Measurements from ENCODE around the gene ZNF566. TPM values are rescaled to one million over a fixed set of nuclear protein-coding genes. Genes with fewer than 3 reads are reported as not detected.

Gene ZNF566
- total RNA-seq, 1 donor from 2014 or later: 29.5 TPM

DNA sequence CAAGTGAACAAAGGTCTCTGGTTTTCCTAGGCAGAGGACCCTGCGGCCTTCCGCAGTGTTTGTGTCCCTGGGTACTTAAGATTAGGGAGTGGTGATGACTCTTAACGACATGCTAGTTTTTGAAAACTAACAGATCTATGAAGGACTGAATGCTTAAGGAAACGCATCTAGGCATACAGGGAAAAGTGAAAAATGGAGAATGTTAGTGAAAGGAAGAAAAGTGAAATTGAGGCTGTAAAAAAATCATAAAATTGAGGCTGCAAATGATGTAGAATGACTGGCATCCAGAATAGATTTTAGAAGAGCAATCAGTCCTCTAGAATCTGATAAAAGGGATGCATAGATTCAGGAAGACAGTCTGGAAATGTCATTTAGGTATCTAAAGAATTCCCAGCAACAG lies 35.3 kb upstream of the ZNF566 start:
- peaks cover 3% of the 10 kb centered on the region for H3K27me3 Mint-ChIP-seq (ENCODE audit: insufficient read depth, low read depth)
- Histone ChIP-seq H2AFZ (replicated peaks) (no peak overlapping the region), H3F3A (ENCODE audit: low read depth) (no peaks in the 10 kb centered on the region), H3K27me3 (no peaks in the 10 kb centered on the region), H3K79me2 (ENCODE audit: low read depth) (peaks cover 91% of the 10 kb centered on the region), H3K9ac (no peak overlapping the region), H3K4me2 (no peak overlapping the region), H3K4me3 (peak overlapping the region; percentile 4), H3K36me3 (peaks cover 36% of the 10 kb centered on the region), H3K4me1 (peaks cover 7% of the 10 kb centered on the region), H3K9me3 (ENCODE audit: low read depth) (peaks cover 22% of the 10 kb centered on the region), H4K20me1 (ENCODE audit: low read depth) (no peaks in the 10 kb centered on the region), H3K27ac (no peak overlapping the region)
- H3K9me3 Mint-ChIP-seq: peaks cover 73% of the 10 kb centered on the region
- H3K36me3 Mint-ChIP-seq: peaks cover 68% of the 10 kb centered on the region
- DNase-seq (ENCODE audit: low spot score): no peak
- no peak overlapping the region for H3K27ac Mint-ChIP-seq
- H3K4me3 Mint-ChIP-seq: no peak overlapping the region
- no peak for TF ChIP-seq EZH2phosphoT487 (IDR thresholded peaks at IDR 0.05)
- TF ChIP-seq, protein P1, sequence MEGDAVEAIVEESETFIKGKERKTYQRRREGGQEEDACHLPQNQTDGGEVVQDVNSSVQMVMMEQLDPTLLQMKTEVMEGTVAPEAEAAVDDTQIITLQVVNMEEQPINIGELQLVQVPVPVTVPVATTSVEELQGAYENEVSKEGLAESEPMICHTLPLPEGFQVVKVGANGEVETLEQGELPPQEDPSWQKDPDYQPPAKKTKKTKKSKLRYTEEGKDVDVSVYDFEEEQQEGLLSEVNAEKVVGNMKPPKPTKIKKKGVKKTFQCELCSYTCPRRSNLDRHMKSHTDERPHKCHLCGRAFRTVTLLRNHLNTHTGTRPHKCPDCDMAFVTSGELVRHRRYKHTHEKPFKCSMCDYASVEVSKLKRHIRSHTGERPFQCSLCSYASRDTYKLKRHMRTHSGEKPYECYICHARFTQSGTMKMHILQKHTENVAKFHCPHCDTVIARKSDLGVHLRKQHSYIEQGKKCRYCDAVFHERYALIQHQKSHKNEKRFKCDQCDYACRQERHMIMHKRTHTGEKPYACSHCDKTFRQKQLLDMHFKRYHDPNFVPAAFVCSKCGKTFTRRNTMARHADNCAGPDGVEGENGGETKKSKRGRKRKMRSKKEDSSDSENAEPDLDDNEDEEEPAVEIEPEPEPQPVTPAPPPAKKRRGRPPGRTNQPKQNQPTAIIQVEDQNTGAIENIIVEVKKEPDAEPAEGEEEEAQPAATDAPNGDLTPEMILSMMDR (IDR thresholded peaks at IDR 0.05): no peak
- H3K4me1 Mint-ChIP-seq: peaks cover 10% of the 10 kb centered on the region

DNA sequence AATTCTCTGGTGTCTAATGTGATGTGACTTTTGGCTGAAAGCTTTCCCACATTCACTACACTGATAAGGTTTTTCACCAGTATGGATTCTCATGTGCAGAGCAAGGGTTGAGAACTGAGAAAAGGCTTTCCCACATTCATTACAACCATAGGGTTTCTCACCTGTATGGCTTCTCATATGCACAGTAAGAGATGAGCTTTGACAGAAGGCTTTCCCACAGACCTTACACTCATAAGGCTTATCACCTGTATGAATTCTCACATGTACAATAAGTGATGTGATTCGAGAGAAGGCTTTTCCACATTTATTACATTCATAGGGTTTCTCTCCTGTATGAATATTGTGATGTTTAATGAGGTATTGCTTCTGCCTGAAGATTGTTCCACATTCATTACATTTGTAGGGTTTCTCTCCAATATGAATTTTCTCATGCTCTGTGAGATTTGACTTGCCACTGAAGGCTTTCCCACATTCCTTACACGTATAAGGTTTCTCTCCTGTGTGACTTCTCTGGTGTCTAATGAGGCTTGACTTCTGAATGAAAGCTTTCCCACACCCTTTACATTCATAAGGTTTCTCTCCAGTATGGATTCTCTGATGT lies 24.8 kb upstream of the ZNF566 start:
- Histone ChIP-seq H3K27ac (no peak overlapping the region), H3K4me3 (peak overlapping the region; percentile 16), H3K4me2 (no peak overlapping the region), H3K27me3 (no peaks in the 10 kb centered on the region), H2AFZ (replicated peaks) (no peak overlapping the region), H3K79me2 (ENCODE audit: low read depth) (peaks cover 49% of the 10 kb centered on the region), H3K9me3 (ENCODE audit: low read depth) (peaks cover 85% of the 10 kb centered on the region), H3K4me1 (no peaks in the 10 kb centered on the region), H3F3A (ENCODE audit: low read depth) (peaks cover 12% of the 10 kb centered on the region), H4K20me1 (ENCODE audit: low read depth) (no peaks in the 10 kb centered on the region), H3K9ac (no peak overlapping the region), H3K36me3 (peaks cover 79% of the 10 kb centered on the region)
- Mint-ChIP-seq H3K4me1 (no peaks in the 10 kb centered on the region), H3K9me3 (peaks cover 84% of the 10 kb centered on the region), H3K36me3 (peaks cover 78% of the 10 kb centered on the region), H3K27me3 (ENCODE audit: insufficient read depth, low read depth) (peaks cover 12% of the 10 kb centered on the region), H3K4me3 (no peak overlapping the region), H3K27ac (no peak overlapping the region)
- TF ChIP-seq EZH2 (IDR thresholded peaks at IDR 0.05): no peak
- TF ChIP-seq, protein P1 (IDR thresholded peaks at IDR 0.05): no peak
- no peak for TF ChIP-seq EZH2phosphoT487 (IDR thresholded peaks at IDR 0.05)
- no peak for DNase-seq (ENCODE audit: low spot score)

DNA sequence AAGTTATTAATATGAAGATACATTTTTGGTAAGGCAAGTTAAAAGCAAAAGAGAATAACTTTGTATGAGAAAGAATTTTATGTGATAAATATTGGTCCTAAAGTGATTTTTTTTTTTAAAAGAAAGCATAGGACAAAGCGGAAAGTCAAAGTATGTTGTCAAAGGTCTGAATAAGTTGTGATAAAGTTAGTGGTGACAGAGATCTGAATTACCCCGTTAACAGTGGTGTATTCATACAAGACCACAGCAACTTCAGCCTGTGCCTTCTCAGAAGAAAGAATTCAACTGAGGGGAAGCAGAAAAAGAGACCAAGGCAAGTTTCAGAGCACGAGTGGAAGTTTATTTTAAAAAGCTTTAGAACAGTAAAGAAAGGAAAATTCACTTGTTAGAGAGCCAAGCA lies 19.0 kb upstream of the ZNF566 start:
- no peak overlapping the region for H3K9ac ChIP-seq
- H2AFZ ChIP-seq (replicated peaks): no peak overlapping the region
- H3K27ac ChIP-seq: no peak overlapping the region
- H3K9me3 Mint-ChIP-seq: peaks cover 72% of the 10 kb centered on the region
- no peak for TF ChIP-seq EZH2 (IDR thresholded peaks at IDR 0.05)
- no peak for TF ChIP-seq EZH2phosphoT487 (IDR thresholded peaks at IDR 0.05)
- TF ChIP-seq, protein P1 (IDR thresholded peaks at IDR 0.05): no peak
- H3K4me3 Mint-ChIP-seq: no peak overlapping the region
- H3K4me1 ChIP-seq: no peaks in the 10 kb centered on the region
- peaks cover 2% of the 10 kb centered on the region for H3K27me3 Mint-ChIP-seq (ENCODE audit: insufficient read depth, low read depth)
- H3K27me3 ChIP-seq: no peaks in the 10 kb centered on the region
- no peak for DNase-seq (ENCODE audit: low spot score)
- H3K9me3 ChIP-seq (ENCODE audit: low read depth): peaks cover 38% of the 10 kb centered on the region
- no peak overlapping the region for H3K4me3 ChIP-seq
- H3K36me3 Mint-ChIP-seq: peaks cover 30% of the 10 kb centered on the region
- peaks cover under 1% of the 10 kb centered on the region for H3K79me2 ChIP-seq (ENCODE audit: low read depth)
- no peak overlapping the region for H3K27ac Mint-ChIP-seq
- no peaks in the 10 kb centered on the region for H4K20me1 ChIP-seq (ENCODE audit: low read depth)
- peaks cover 24% of the 10 kb centered on the region for H3K36me3 ChIP-seq
- H3F3A ChIP-seq (ENCODE audit: low read depth): peaks cover 9% of the 10 kb centered on the region
- no peaks in the 10 kb centered on the region for H3K4me1 Mint-ChIP-seq
- H3K4me2 ChIP-seq: no peak overlapping the region

All from neural progenitor cell (in vitro differentiated cells).